GM23338 (cell line): Measurements from ENCODE around the gene IWS1. TPM values are rescaled to one million over a fixed set of nuclear protein-coding genes. Genes with fewer than 3 reads are reported as not detected.

ENCODE experiments used
- ATAC-seq: fragments of 200-7000 bp; cut with Tn5 transposase; 3 replicates; pipeline ENCODE4 v1.9.1; 2020
- DNase-seq: peaks from one replicate; pipeline ENCODE4 v3.0.0-alpha.2; 2015; ENCODE audit warnings: low spot score
- H2AFZ ChIP-seq: fragments of 200-600 bp; sonication (generic); 2 replicates; pipeline ENCODE4 v1.8.0; 2016; ENCODE audit warnings: antibody characterized with exemption, mild to moderate bottlenecking, moderate library complexity
- H3F3A ChIP-seq: fragments of 200-600 bp; sonication (generic); replicated peaks from 2 replicates; pipeline ENCODE4 v1.8.0; 2017; ENCODE audit warnings: antibody characterized with exemption, mixed run types, low read depth
- H3K27ac ChIP-seq: fragments of 200-600 bp; sonication (generic); 2 replicates; pipeline ENCODE4 v1.6.1; 2016; ENCODE audit warnings: low read depth
- H3K27me3 ChIP-seq: fragments of 200-600 bp; sonication (generic); 2 replicates; pipeline ENCODE4 v1.8.0; 2016; ENCODE audit warnings: mild to moderate bottlenecking, mixed run types, moderate library complexity; ENCODE audit not compliant: insufficient read depth
- H3K36me3 ChIP-seq: fragments of 200-600 bp; sonication (generic); 2 replicates; pipeline ENCODE4 v1.8.0; 2016; ENCODE audit warnings: mild to moderate bottlenecking; ENCODE audit not compliant: insufficient read depth
- H3K4me1 ChIP-seq: fragments of 200-600 bp; sonication (generic); 2 replicates; pipeline ENCODE4 v1.8.0; 2016; ENCODE audit warnings: mild to moderate bottlenecking, moderate library complexity; ENCODE audit not compliant: insufficient read depth
- H3K4me2 ChIP-seq: fragments of 200-600 bp; sonication (generic); 2 replicates; pipeline ENCODE4 v1.7.1; 2017; ENCODE audit warnings: mixed run types
- H3K4me3 ChIP-seq: fragments of 200-600 bp; sonication (generic); 2 replicates; pipeline ENCODE4 v1.6.1; 2016; ENCODE audit warnings: mixed run types
- H3K79me2 ChIP-seq: fragments of 200-600 bp; sonication (generic); replicated peaks from 2 replicates; pipeline ENCODE4 v1.8.0; 2017; ENCODE audit warnings: mild to moderate bottlenecking; ENCODE audit not compliant: insufficient read depth
- H3K9me2 ChIP-seq: fragments of 200-600 bp; sonication (generic); 2 replicates; pipeline ENCODE4 v1.8.0; 2017; ENCODE audit not compliant: insufficient read depth
- H4K20me1 ChIP-seq: fragments of 200-600 bp; sonication (generic); replicated peaks from 2 replicates; pipeline ENCODE4 v1.8.0; 2017; ENCODE audit warnings: mild to moderate bottlenecking; ENCODE audit not compliant: insufficient read depth
- H3K27ac Mint-ChIP-seq: 2 replicates; pipeline ENCODE4 v1.8.0; 2020; ENCODE audit warnings: inconsistent platforms, mild to moderate bottlenecking, moderate library complexity, mixed read lengths
- H3K27me3 Mint-ChIP-seq: 3 replicates; pipeline ENCODE4 v1.8.0; 2022; ENCODE audit warnings: low read depth, mild to moderate bottlenecking, moderate library complexity, mixed read lengths, inconsistent platforms; ENCODE audit not compliant: insufficient read depth, poor library complexity
- H3K36me3 Mint-ChIP-seq: 3 replicates; pipeline ENCODE4 v1.8.0; 2021; ENCODE audit warnings: low read depth, mild to moderate bottlenecking, inconsistent platforms, moderate library complexity, mixed read lengths
- H3K4me1 Mint-ChIP-seq: 3 replicates; pipeline ENCODE4 v1.8.0; 2020; ENCODE audit warnings: mild to moderate bottlenecking, inconsistent platforms, mixed read lengths
- H3K4me3 Mint-ChIP-seq: 3 replicates; pipeline ENCODE4 v1.8.0; 2021; ENCODE audit warnings: moderate library complexity, mild to moderate bottlenecking, inconsistent platforms, mixed read lengths
- H3K9me3 Mint-ChIP-seq: 3 replicates; pipeline ENCODE4 v1.8.0; 2020; ENCODE audit warnings: moderate library complexity, mild to moderate bottlenecking, inconsistent platforms, mixed read lengths
- CREB1 ChIP-seq: fragments of 250-450 bp; sonication (Bioruptor Pico); IDR thresholded peaks from 2 replicates; pipeline ENCODE4 v1.5.0; 2020; ENCODE audit warnings: low read depth, mild to moderate bottlenecking, moderate library complexity
- ETS1 ChIP-seq: IDR thresholded peaks from 2 replicates; pipeline ENCODE4 v1.6.1; 2016; ENCODE audit warnings: antibody characterized with exemption
- EZH2 ChIP-seq: fragments of 200-600 bp; sonication (generic); IDR thresholded peaks from one replicate; pipeline ENCODE4 v1.8.0; 2017; ENCODE audit warnings: antibody characterized with exemption, mild to moderate bottlenecking, low read depth; ENCODE audit not compliant: unreplicated experiment
- EZH2phosphoT487 ChIP-seq: fragments of 200-600 bp; sonication (generic); IDR thresholded peaks from one replicate; pipeline ENCODE4 v1.8.1; 2018; ENCODE audit warnings: antibody characterized with exemption; ENCODE audit not compliant: unreplicated experiment
- JUNB ChIP-seq: IDR thresholded peaks from one replicate; pipeline ENCODE4 v1.6.1; 2016; ENCODE audit warnings: antibody characterized with exemption; ENCODE audit not compliant: unreplicated experiment
- NANOG ChIP-seq: IDR thresholded peaks from 2 replicates; pipeline ENCODE4 v1.6.1; 2016; ENCODE audit warnings: antibody characterized with exemption, borderline replicate concordance
- POLR2AphosphoS5 ChIP-seq: IDR thresholded peaks from 2 replicates; pipeline ENCODE4 v1.6.1; 2016; ENCODE audit warnings: antibody characterized with exemption, low read depth
- REST ChIP-seq: IDR thresholded peaks from one replicate; pipeline ENCODE4 v1.6.1; 2018; ENCODE audit warnings: antibody characterized with exemption; ENCODE audit not compliant: unreplicated experiment
- STAT1 ChIP-seq: IDR thresholded peaks from one replicate; pipeline ENCODE4 v1.6.1; 2016; ENCODE audit warnings: antibody characterized with exemption; ENCODE audit not compliant: unreplicated experiment
- ZNF114 ChIP-seq: fragments of 250-450 bp; sonication (Bioruptor Pico); IDR thresholded peaks from 2 replicates; pipeline ENCODE4 v1.5.0; 2020; ENCODE audit warnings: mild to moderate bottlenecking, moderate library complexity
- ZNF331 ChIP-seq: fragments of 250-450 bp; sonication (Bioruptor Pico); IDR thresholded peaks from 2 replicates; pipeline ENCODE4 v1.5.0; 2020; ENCODE audit warnings: low read depth, mild to moderate bottlenecking, moderate library complexity
- ZNF462 ChIP-seq: fragments of 250-450 bp; sonication (Bioruptor Pico); IDR thresholded peaks from 2 replicates; pipeline ENCODE4 v1.5.0; 2020; ENCODE audit warnings: mild to moderate bottlenecking, moderate library complexity
- polyA plus RNA-seq: library from polyadenylated mRNA; unstranded; fragments of >200 nt; fragmentation: Nextera tagmentation; extraction: Ambion mirVana; gene quantifications from 2 replicates; pipeline ENCODE4 v1.2.1, GENCODE V29; 2016
- total RNA-seq: library from RNA; depleted of rRNA; stranded (reverse); fragments of >200 nt; shearing (Covaris generic); gene quantifications from 2 replicates; pipeline ENCODE4 v1.2.3, GENCODE V29; 2014

IWS1 gene
- total and polyA plus RNA-seq, 2 experiments from 2014 or later: 82.8 to 97.2 TPM

DNA sequence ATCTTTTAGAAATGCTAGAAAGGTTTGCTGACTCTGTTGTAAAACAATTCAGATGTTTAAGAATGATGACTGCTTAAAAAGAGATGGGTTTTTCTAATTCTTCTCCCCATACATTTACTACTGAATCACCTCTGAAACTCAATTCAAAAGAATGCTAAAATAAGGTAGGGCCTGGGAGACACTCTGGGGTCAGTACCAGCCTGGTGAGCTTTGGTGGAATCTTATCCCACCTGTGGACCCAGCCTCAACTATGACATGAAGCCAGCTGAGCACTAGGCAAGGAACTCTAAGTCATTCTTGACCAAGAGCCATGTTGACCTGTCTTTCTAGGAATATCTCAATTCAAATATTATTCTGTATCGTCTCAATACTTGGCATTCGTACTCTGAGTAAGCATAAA, 44.3 kb downstream of the IWS1 start:
- Histone ChIP-seq H4K20me1 (no peaks in the 10 kb centered on the region), H3K4me2 (0 out of 2 replicates have a peak overlapping the region, but pooled peaks have one; percentile 66), H2AFZ (no peak overlapping the region), H3K27ac (peak overlapping the region; percentile 90), H3K27me3 (no peaks in the 10 kb centered on the region), H3K36me3 (peaks cover 25% of the 10 kb centered on the region), H3K79me2 (no peaks in the 10 kb centered on the region; the same call in 1 of the 2 replicates), H3K4me1 (peaks cover 23% of the 10 kb centered on the region), H3K9me2 (no peaks in the 10 kb centered on the region), H3F3A (no peaks in the 10 kb centered on the region; the same call in 1 of the 2 replicates), H3K4me3 (no peak overlapping the region)
- H3K4me3 Mint-ChIP-seq: no peak overlapping the region
- H3K27ac Mint-ChIP-seq: peak overlapping the region; percentile 60
- DNase-seq: no peak
- peaks cover 55% of the 10 kb centered on the region for H3K36me3 Mint-ChIP-seq
- no peak for TF ChIP-seq REST
- no peak for TF ChIP-seq ETS1
- no peak for TF ChIP-seq ZNF331 (CRISPR knock-in tag)
- no peak for TF ChIP-seq ZNF462 (CRISPR knock-in tag)
- no peak for TF ChIP-seq EZH2
- no peak for TF ChIP-seq STAT1
- no peak for TF ChIP-seq ZNF114 (CRISPR knock-in tag)
- TF ChIP-seq NANOG: no peak
- TF ChIP-seq EZH2phosphoT487: no peak
- no peak for TF ChIP-seq POLR2AphosphoS5
- no peak for TF ChIP-seq JUNB
- no peak for TF ChIP-seq CREB1
- H3K4me1 Mint-ChIP-seq: peaks cover 38% of the 10 kb centered on the region
- ATAC-seq: no peak
- H3K27me3 Mint-ChIP-seq: no peaks in the 10 kb centered on the region
- H3K9me3 Mint-ChIP-seq: no peaks in the 10 kb centered on the region
